AG10803 (cell line): ENCODE measurements around the gene INPP5D.

Source experiments
- DNase-seq: peaks from one replicate; pipeline ENCODE4 v3.0.0; 2010; ENCODE audit warnings: low read depth
- H3K4me3 ChIP-seq: 2 replicates; pipeline ENCODE4 v1.5.1; 2011; ENCODE audit warnings: mild to moderate bottlenecking, low read length, control low read depth
- CTCF ChIP-seq: conservative IDR thresholded peaks from 2 replicates; pipeline ENCODE4 v1.5.1; 2011; ENCODE audit warnings: mild to moderate bottlenecking, low read length, control low read depth, inconsistent platforms

INPP5D gene

GRCh38 chr2:233236820-233237589, 176.9 kb downstream of the INPP5D start:
- no peak for TF ChIP-seq CTCF
- no peak overlapping the region for H3K4me3 ChIP-seq

DNA sequence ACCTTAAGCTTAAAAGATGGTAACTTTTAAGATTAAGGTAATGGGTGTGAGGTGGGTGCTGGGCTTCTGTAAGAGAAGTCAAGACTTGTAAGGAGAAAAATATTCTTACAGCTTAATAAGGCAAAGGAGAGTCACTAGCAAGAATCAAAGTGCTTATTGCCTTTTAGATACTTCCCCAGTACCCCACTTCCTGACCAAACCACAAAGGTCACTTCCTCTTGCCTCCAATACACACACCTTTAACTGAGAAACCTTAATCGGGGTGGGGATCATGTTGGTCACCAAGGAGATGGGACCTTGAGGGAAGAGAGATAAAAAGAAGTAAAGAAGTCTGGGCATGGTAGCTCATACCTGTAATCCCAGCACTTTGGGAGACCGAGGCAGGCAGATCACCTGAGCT, 180.8 kb downstream of the INPP5D start:
- DNase-seq: no peak
- TF ChIP-seq CTCF: no peak
- H3K4me3 ChIP-seq: no peak overlapping the region

More at GRCh38 chr2:233236820-233237589, 176.9 kb downstream of the INPP5D start:
- no peak for DNase-seq

GRCh38 chr2:233241803-233242202, 181.7 kb downstream of the INPP5D start:
- TF ChIP-seq CTCF: no peak
- H3K4me3 ChIP-seq: no peak overlapping the region
- DNase-seq: no peak

- DNase-seq: no peak
- no peak overlapping the region for H3K4me3 ChIP-seq
- TF ChIP-seq CTCF: no peak
Measured at GRCh38 chr2:233242231-233242927, 182.2 kb downstream of the INPP5D start.

DNA sequence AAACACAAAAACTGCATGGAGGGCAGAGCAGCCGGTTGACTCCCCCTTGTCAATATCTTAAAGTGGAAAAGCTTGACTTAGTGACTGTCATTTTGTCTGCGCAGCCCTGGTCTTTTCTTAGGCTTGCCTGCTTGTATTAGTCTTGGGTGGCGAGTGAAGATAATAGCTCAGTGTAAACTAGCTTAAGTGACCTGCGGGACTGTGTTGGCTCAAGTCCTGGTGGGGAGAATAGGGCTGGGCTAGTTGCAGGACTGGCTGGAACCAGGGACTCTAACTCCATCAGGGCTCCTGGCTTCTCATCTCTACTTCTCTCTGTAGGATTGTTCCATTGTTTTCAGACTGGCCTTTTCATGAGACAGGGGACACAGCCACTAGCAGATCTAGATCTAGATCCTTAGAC, 183.2 kb downstream of the INPP5D start:
- H3K4me3 ChIP-seq: no peak overlapping the region
- no peak for TF ChIP-seq CTCF
- DNase-seq: no peak

GRCh38 chr2:233244818-233245217, 184.7 kb downstream of the INPP5D start:
- DNase-seq: no peak
- no peak for TF ChIP-seq CTCF

GRCh38 chr2:233245406-233245805, 185.3 kb downstream of the INPP5D start:
- H3K4me3 ChIP-seq: no peak overlapping the region
- DNase-seq: no peak
- TF ChIP-seq CTCF: no peak

More at GRCh38 chr2:233244818-233245217, 184.7 kb downstream of the INPP5D start:
- no peak overlapping the region for H3K4me3 ChIP-seq
